HepG2 (cell line): ENCODE data around the gene SCYL1. TPM values are rescaled to one million over a fixed set of nuclear protein-coding genes. Genes with fewer than 3 reads are reported as not detected.

ENCODE experiments used
- ATF7-NPFF ChIP-seq: sonication (generic); formaldehyde crosslinking; IDR thresholded peaks from 2 replicates; pipeline ENCODE4 v1.8.1; 2023; ENCODE audit warnings: mild to moderate bottlenecking, low read depth, missing genetic modification reagents, moderate library complexity
- BHLHE40 ChIP-seq: IDR thresholded peaks from 2 replicates; pipeline ENCODE4 v1.6.1; 2011; ENCODE audit warnings: low read length, improper control_type of control experiment
- CAMTA2 ChIP-seq: sonication (generic); formaldehyde crosslinking; IDR thresholded peaks from 2 replicates; pipeline ENCODE4 v1.4.0; 2020; ENCODE audit warnings: mild to moderate bottlenecking, missing genetic modification reagents, borderline replicate concordance
- CHCHD3 ChIP-seq: sonication (generic); formaldehyde crosslinking; IDR thresholded peaks from 2 replicates; pipeline ENCODE4 v1.8.0; 2022; ENCODE audit warnings: mild to moderate bottlenecking, missing genetic modification reagents, moderate library complexity
- DNMT3B ChIP-seq: conservative IDR thresholded peaks from 2 replicates; pipeline ENCODE4 v1.6.1; 2016; ENCODE audit warnings: missing biosample characterization, control low read depth
- EEA1 ChIP-seq: sonication (generic); formaldehyde crosslinking; IDR thresholded peaks from 2 replicates; pipeline ENCODE4 v1.5.1; 2020; ENCODE audit warnings: mild to moderate bottlenecking, missing genetic modification reagents, borderline replicate concordance
- FLYWCH1 ChIP-seq: sonication (generic); formaldehyde crosslinking; IDR thresholded peaks from 2 replicates; pipeline ENCODE4 v1.8.1; 2023; ENCODE audit warnings: mild to moderate bottlenecking, missing genetic modification reagents
- JUN ChIP-seq: sonication (generic); formaldehyde crosslinking; IDR thresholded peaks from 2 replicates; pipeline ENCODE4 v1.4.0; 2020; ENCODE audit warnings: mild to moderate bottlenecking, missing genetic modification reagents
- NFE2L2 ChIP-seq: fragments of 150-350 bp; IDR thresholded peaks from 2 replicates; pipeline ENCODE4 v1.6.1; 2014; ENCODE audit warnings: low read length
- NFIB ChIP-seq: sonication (generic); formaldehyde crosslinking; IDR thresholded peaks from 2 replicates; pipeline ENCODE4 v1.9.0; 2021; ENCODE audit warnings: missing genetic modification reagents, mild to moderate bottlenecking, borderline replicate concordance
- PAWR ChIP-seq: sonication (generic); formaldehyde crosslinking; IDR thresholded peaks from 2 replicates; pipeline ENCODE4 v1.4.0; 2020; ENCODE audit warnings: missing genetic modification reagents, mild to moderate bottlenecking, borderline replicate concordance
- RXRA ChIP-seq: sonication (generic); formaldehyde crosslinking; IDR thresholded peaks from 2 replicates; pipeline ENCODE4 v1.5.1; 2020; ENCODE audit warnings: missing genetic modification reagents
- SKI ChIP-seq: fragments of 450-650 bp; IDR thresholded peaks from one replicate; pipeline ENCODE4 v1.6.1; 2018; ENCODE audit warnings: mild to moderate bottlenecking; ENCODE audit not compliant: partially characterized antibody
- STAT5B ChIP-seq: sonication (generic); formaldehyde crosslinking; IDR thresholded peaks from 2 replicates; pipeline ENCODE4 v1.4.0; 2020; ENCODE audit warnings: missing genetic modification reagents
- TAF1 ChIP-seq: sonication (generic); formaldehyde crosslinking; IDR thresholded peaks from 2 replicates; pipeline ENCODE4 v1.4.0; 2020; ENCODE audit warnings: missing genetic modification reagents
- ZNF256 ChIP-seq: sonication (generic); formaldehyde crosslinking; conservative IDR thresholded peaks from 2 replicates; pipeline ENCODE4 v1.4.0; 2020; ENCODE audit warnings: missing genetic modification reagents
- ZNF616 ChIP-seq: sonication (generic); formaldehyde crosslinking; IDR thresholded peaks from 2 replicates; pipeline ENCODE4 v1.5.0; 2020; ENCODE audit warnings: low read depth, mild to moderate bottlenecking, missing genetic modification reagents
- polyA plus RNA-seq, 8 experiments: library from polyadenylated mRNA; depleted of rRNA in 3 of 8; stranded (reverse) in 7 of 8; unstranded in 1 of 8; fragments of >200 nt; fragmentation: Illumina TruSeq in 4 of 8; extraction: Trizol in 4 of 8; gene quantifications; 2 replicates each; pipeline versions ENCODE4 v1.2.1 to v1.2.3, GENCODE V29; 2011 to 2016; ENCODE audit warnings: low read depth in 4 of 8, missing spikeins in 1 of 8, mixed read lengths in 1 of 8; ENCODE audit not compliant: insufficient read depth in 1 of 8
- total RNA-seq, 5 experiments: library from RNA; depleted of rRNA; stranded (reverse); fragments of >200 nt; fragmentation: Illumina TruSeq; extraction: Trizol; gene quantifications; 2 replicates each; pipeline ENCODE4 v1.2.3, GENCODE V29; 2016; ENCODE audit warnings: low read depth in 1 of 5
- TF ChIP-seq, protein P1 (sequence below): sonication (generic); formaldehyde crosslinking; IDR thresholded peaks from 2 replicates; pipeline ENCODE4 v1.4.0; 2020; ENCODE audit warnings: missing genetic modification reagents
- TF ChIP-seq, protein P2 (sequence below): IDR thresholded peaks from 2 replicates; pipeline ENCODE4 v1.6.1; 2016
- TF ChIP-seq, protein P3 (sequence below): sonication (generic); formaldehyde crosslinking; IDR thresholded peaks from 2 replicates; pipeline ENCODE4 v1.5.0; 2020; ENCODE audit warnings: mild to moderate bottlenecking, missing genetic modification reagents, borderline replicate concordance
- TF ChIP-seq, protein P4 (sequence below): sonication (generic); formaldehyde crosslinking; IDR thresholded peaks from 2 replicates; pipeline ENCODE4 v1.4.0; 2020; ENCODE audit warnings: missing genetic modification reagents

Gene SCYL1
- total and polyA plus RNA-seq, 2 of the 13 experiments (the other 11 are each of a cell fraction or from before 2014, with no cell fraction given) = 65.9 to 103 TPM

DNA sequence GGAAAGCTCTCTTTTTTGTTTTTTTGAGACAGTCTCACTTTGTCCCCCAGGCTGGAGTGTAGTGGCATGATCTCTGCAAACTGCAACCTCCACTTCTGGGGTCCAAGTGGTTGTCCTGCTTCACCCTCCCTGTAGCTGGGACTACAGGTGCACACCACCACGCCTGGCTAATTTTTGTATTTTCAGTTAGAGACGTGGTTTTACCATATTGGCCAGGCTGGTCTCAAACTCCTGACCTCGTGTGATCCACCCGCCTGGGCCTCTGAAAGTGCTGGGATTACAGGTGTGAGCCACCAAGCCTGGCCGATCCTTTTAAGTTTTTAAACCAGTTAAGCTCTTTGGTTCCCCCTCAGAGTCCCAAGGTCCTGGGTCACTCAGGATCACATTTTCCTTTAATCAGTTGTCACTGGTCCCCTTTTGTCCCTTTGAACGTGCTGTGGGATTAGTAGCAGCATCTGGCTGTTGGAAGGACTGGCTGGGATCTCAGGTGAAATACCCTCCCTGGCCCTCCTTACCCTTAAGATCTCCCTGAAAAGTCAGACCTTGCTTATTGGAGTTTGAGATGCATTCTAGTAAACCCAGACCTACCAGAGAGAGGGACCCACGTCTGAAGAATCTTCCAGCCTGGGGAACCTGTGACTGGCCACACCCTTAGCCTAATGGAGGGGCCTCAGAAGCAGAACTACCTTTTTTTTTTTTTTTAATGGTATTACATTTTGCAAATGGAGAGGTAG, 17.9 kb upstream of the SCYL1 start (continued):
- TF ChIP-seq DNMT3B (CRISPR knock-in tag) (0 out of 2 replicates have a peak, but pooled peaks have one; percentile 4), BHLHE40 (0 out of 2 replicates have a peak, but pooled peaks have one; percentile 34), STAT5B (CRISPR knock-in tag) (0 out of 2 replicates have a peak, but pooled peaks have one; percentile 35), NFIB (CRISPR knock-in tag) (0 out of 2 replicates have a peak, but pooled peaks have one; percentile 76), CHCHD3 (CRISPR knock-in tag) (no peak), ZNF616 (CRISPR knock-in tag) (no peak), TAF1 (CRISPR knock-in tag) (0 out of 2 replicates have a peak, but pooled peaks have one; percentile 14), SKI (no peak), EEA1 (CRISPR knock-in tag) (no peak), RXRA (CRISPR knock-in tag) (0 out of 2 replicates have a peak, but pooled peaks have one; percentile 25), ATF7-NPFF (CRISPR knock-in tag) (0 out of 2 replicates have a peak, but pooled peaks have one; percentile 34), CAMTA2 (CRISPR knock-in tag) (no peak), JUN (no peak), ZNF256 (CRISPR knock-in tag) (no peak), PAWR (CRISPR knock-in tag) (no peak), FLYWCH1 (no peak), NFE2L2 (no peak)
- TF ChIP-seq, protein P1, sequence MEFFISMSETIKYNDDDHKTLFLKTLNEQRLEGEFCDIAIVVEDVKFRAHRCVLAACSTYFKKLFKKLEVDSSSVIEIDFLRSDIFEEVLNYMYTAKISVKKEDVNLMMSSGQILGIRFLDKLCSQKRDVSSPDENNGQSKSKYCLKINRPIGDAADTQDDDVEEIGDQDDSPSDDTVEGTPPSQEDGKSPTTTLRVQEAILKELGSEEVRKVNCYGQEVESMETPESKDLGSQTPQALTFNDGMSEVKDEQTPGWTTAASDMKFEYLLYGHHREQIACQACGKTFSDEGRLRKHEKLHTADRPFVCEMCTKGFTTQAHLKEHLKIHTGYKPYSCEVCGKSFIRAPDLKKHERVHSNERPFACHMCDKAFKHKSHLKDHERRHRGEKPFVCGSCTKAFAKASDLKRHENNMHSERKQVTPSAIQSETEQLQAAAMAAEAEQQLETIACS (CRISPR knock-in tag) = no peak
- TF ChIP-seq, protein P2, sequence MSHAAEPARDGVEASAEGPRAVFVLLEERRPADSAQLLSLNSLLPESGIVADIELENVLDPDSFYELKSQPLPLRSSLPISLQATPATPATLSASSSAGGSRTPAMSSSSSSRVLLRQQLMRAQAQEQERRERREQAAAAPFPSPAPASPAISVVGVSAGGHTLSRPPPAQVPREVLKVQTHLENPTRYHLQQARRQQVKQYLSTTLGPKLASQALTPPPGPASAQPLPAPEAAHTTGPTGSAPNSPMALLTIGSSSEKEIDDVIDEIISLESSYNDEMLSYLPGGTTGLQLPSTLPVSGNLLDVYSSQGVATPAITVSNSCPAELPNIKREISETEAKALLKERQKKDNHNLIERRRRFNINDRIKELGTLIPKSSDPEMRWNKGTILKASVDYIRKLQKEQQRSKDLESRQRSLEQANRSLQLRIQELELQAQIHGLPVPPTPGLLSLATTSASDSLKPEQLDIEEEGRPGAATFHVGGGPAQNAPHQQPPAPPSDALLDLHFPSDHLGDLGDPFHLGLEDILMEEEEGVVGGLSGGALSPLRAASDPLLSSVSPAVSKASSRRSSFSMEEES = 0 out of 2 replicates have a peak, but pooled peaks have one; percentile 28
- TF ChIP-seq, protein P3, sequence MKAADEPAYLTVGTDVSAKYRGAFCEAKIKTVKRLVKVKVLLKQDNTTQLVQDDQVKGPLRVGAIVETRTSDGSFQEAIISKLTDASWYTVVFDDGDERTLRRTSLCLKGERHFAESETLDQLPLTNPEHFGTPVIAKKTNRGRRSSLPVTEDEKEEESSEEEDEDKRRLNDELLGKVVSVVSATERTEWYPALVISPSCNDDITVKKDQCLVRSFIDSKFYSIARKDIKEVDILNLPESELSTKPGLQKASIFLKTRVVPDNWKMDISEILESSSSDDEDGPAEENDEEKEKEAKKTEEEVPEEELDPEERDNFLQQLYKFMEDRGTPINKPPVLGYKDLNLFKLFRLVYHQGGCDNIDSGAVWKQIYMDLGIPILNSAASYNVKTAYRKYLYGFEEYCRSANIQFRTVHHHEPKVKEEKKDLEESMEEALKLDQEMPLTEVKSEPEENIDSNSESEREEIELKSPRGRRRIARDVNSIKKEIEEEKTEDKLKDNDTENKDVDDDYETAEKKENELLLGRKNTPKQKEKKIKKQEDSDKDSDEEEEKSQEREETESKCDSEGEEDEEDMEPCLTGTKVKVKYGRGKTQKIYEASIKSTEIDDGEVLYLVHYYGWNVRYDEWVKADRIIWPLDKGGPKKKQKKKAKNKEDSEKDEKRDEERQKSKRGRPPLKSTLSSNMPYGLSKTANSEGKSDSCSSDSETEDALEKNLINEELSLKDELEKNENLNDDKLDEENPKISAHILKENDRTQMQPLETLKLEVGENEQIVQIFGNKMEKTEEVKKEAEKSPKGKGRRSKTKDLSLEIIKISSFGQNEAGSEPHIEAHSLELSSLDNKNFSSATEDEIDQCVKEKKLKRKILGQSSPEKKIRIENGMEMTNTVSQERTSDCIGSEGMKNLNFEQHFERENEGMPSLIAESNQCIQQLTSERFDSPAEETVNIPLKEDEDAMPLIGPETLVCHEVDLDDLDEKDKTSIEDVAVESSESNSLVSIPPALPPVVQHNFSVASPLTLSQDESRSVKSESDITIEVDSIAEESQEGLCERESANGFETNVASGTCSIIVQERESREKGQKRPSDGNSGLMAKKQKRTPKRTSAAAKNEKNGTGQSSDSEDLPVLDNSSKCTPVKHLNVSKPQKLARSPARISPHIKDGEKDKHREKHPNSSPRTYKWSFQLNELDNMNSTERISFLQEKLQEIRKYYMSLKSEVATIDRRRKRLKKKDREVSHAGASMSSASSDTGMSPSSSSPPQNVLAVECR (CRISPR knock-in tag) = peak; percentile 28; the same call in 1 of the 2 replicates
- TF ChIP-seq, protein P4, sequence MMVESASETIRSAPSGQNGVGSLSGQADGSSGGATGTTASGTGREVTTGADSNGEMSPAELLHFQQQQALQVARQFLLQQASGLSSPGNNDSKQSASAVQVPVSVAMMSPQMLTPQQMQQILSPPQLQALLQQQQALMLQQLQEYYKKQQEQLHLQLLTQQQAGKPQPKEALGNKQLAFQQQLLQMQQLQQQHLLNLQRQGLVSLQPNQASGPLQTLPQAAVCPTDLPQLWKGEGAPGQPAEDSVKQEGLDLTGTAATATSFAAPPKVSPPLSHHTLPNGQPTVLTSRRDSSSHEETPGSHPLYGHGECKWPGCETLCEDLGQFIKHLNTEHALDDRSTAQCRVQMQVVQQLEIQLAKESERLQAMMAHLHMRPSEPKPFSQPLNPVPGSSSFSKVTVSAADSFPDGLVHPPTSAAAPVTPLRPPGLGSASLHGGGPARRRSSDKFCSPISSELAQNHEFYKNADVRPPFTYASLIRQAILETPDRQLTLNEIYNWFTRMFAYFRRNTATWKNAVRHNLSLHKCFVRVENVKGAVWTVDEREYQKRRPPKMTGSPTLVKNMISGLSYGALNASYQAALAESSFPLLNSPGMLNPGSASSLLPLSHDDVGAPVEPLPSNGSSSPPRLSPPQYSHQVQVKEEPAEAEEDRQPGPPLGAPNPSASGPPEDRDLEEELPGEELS (CRISPR knock-in tag) = 0 out of 2 replicates have a peak, but pooled peaks have one; percentile 11
